Sigmoid colon (tissue), 7 donors: ENCODE results near the gene C1orf87. TPM values are rescaled to one million over a fixed set of nuclear protein-coding genes. Genes with fewer than 3 reads are reported as not detected.

ENCODE experiments used
- DNase-seq: peaks from one replicate; pipeline ENCODE4 v3.0.0-alpha.2; 2019
- H3K27ac ChIP-seq, 4 donors: fragments of 200-600 bp; sonication (generic); one replicate each; pipeline ENCODE4 v1.5.1; 2016 to 2019; ENCODE audit warnings: mild to moderate bottlenecking in 1 of 4
- H3K27me3 ChIP-seq, 3 donors: fragments of 200-600 bp; sonication (generic); one replicate each; pipeline ENCODE4 v1.5.1; 2019; ENCODE audit warnings: mild to moderate bottlenecking in 1 of 3
- H3K36me3 ChIP-seq, 4 donors: fragments of 200-600 bp; sonication (generic); one replicate each; pipeline ENCODE4 v1.5.1; 2016 to 2019
- H3K4me1 ChIP-seq, 4 donors: fragments of 200-600 bp; sonication (generic); one replicate each; pipeline ENCODE4 v1.5.1; 2017 to 2019
- H3K4me3 ChIP-seq, 4 donors: fragments of 200-600 bp; sonication (generic); one replicate each; pipeline ENCODE4 v1.5.1; 2017 to 2019; ENCODE audit warnings: mild to moderate bottlenecking in 2 of 4, moderate library complexity in 1 of 4
- H3K9me3 ChIP-seq, 4 donors: fragments of 200-600 bp in 3 of 4; sonication (generic) in 3 of 4; one replicate each; pipeline versions ENCODE4 v1.5.1 to v1.6.1; 2013 to 2019
- EP300 ChIP-seq, 4 donors: sonication (generic); formaldehyde crosslinking; IDR thresholded peaks; one replicate each; pipeline ENCODE4 v1.6.1; 2017; ENCODE audit warnings: antibody characterized with exemption in 4 of 4
- POLR2A ChIP-seq, 2 donors: fragments of 450-650 bp; IDR thresholded peaks; one replicate each; pipeline ENCODE4 v1.6.1; 2016; ENCODE audit warnings: antibody characterized with exemption in 2 of 2, mild to moderate bottlenecking in 2 of 2, moderate library complexity in 2 of 2
- POLR2AphosphoS5 ChIP-seq, 4 donors: sonication (generic); formaldehyde crosslinking; IDR thresholded peaks; one replicate each; pipeline ENCODE4 v1.6.1; 2017; ENCODE audit warnings: antibody characterized with exemption in 4 of 4
- WGBS, 2 donors: extraction: QIAGEN DNeasy Blood & Tissue Kit; methylation state at CpG; one replicate each; pipeline ENCODE4 v1.1.7; 2013; 5-methylcytosine and 5-hydroxymethylcytosine counted together
- intact Hi-C: fragments of 100-400 bp; cut with DNase I; formaldehyde crosslinking; loops from one replicate; pipeline ENCODE4 v1.15.1; 2023
- polyA plus RNA-seq, 3 donors: library from polyadenylated mRNA; stranded (reverse); fragments of 200-250 nt; gene quantifications; one replicate each; pipeline ENCODE4 v1.2.3, GENCODE V29; 2013
- total RNA-seq, 4 donors: library from RNA; depleted of rRNA; stranded (reverse); fragments of >200 nt; gene quantifications; one replicate each; pipeline ENCODE4 v1.1.0, GENCODE V29; 2016
- TF ChIP-seq, protein P1 (sequence below), 4 experiments: fragments of 450-650 bp in 3 of 4; fragments of 200-600 bp in 1 of 4; IDR thresholded peaks; one replicate each; pipeline ENCODE4 v1.5.1; 2016 to 2019; ENCODE audit warnings: antibody characterized with exemption in 4 of 4, mild to moderate bottlenecking in 3 of 4, moderate library complexity in 2 of 4
- donor health status: healthy with polysubstance abuse.
- donor health status: Bipolar disorder and iron deficiency.
- donor health status: healthy.

C1orf87 gene, protein sequence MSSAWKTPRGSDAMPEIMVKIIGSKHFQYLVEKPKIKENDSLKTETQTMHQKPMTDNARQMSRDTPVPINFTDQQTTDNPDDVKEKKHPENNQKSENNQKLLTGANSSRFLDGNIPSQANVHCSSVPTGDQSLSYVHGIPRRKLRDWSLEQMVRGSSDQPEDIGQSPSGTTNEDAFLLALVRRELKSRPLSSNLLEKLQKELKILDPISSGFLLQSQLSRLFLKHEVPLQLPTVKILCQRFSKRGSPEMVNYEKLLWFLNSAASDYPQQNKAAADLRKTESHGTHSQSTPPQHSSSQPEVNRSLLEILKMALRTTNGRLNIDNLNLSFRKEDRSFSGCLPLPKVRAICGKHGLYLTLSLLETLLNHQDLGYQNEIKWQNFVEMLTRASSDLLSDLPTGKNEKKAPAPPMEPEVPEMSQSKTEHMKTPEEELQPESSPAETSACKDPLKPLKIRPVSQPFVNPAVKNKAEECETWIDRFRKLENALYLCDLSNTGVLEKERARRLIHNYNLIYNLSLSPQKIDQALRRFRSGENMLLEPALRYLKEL
- total RNA-seq (not detected), polyA plus RNA-seq (not detected)

DNA sequence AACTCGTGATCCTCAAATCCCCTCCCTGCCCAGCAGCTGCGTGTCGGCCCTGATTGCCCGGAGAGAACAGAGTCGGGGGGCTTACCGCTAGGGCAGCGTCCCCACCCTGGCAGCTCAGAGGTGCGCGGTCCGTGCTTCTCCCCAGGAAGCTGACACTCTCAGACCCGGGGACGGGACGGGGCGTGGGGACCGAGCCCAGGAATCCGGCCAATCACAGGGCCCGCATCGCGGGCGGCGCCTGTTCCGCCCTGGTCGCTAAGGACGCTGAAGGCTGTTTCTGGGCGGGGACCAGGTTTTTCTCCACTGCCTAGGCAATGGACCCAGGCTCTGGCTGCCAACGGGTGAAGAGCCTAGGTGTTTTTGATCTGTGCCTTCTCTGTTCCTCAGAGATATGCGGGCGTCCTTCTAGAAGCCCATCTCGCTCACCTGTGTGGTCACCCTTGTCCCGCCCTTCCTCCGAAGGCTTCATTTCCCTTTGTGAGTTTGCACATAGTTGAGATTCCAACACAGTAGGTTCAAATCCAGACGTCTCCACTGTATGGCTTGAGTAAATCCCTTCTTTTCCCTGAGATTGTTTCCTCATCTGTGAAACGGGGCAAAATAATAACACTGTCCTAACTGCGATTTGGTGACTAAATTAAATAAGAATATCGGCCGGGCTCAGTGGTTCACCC is at the start of gene C1orf87:
C1orf87 (minus strand) TSS at position 166 of the 674 bp plus-strand sequence. CDS start 1,127 bp downstream, outside the sequence.
- intact Hi-C loops = no loop called here
- Histone ChIP-seq H3K9me3 (no peaks in the 10 kb centered on the region), H3K36me3 (no peaks in the 10 kb centered on the region), H3K4me1 (peaks cover 0 to 12% (median 2%) of the 10 kb centered on the region in 4 donors), H3K27ac (no peak within 1 kb of the TSS), H3K27me3 (peaks cover 0 to 20% (median 0%) of the 10 kb centered on the region in 3 donors), H3K4me3 (no peak within 1 kb of the TSS)
- no peak for DNase-seq
- TF ChIP-seq POLR2A (IDR thresholded peaks at IDR 0.05) (no peak), EP300 (IDR thresholded peaks at IDR 0.05) (no peak), POLR2AphosphoS5 (IDR thresholded peaks at IDR 0.05) (no peak)
- TF ChIP-seq, protein P1, sequence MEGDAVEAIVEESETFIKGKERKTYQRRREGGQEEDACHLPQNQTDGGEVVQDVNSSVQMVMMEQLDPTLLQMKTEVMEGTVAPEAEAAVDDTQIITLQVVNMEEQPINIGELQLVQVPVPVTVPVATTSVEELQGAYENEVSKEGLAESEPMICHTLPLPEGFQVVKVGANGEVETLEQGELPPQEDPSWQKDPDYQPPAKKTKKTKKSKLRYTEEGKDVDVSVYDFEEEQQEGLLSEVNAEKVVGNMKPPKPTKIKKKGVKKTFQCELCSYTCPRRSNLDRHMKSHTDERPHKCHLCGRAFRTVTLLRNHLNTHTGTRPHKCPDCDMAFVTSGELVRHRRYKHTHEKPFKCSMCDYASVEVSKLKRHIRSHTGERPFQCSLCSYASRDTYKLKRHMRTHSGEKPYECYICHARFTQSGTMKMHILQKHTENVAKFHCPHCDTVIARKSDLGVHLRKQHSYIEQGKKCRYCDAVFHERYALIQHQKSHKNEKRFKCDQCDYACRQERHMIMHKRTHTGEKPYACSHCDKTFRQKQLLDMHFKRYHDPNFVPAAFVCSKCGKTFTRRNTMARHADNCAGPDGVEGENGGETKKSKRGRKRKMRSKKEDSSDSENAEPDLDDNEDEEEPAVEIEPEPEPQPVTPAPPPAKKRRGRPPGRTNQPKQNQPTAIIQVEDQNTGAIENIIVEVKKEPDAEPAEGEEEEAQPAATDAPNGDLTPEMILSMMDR (IDR thresholded peaks at IDR 0.05) = no peak
- WGBS, 2 donors = 13 to 22% methylated on average over 36 of the region's 36 CpGs

- Histone ChIP-seq H3K4me3 (no peak overlapping the region), H3K36me3 (no peaks in the 10 kb centered on the region), H3K9me3 (no peaks in the 10 kb centered on the region), H3K27ac (no peak overlapping the region), H3K27me3 (no peaks in the 10 kb centered on the region), H3K4me1 (peaks cover 0 to 6% (median 6%) of the 10 kb centered on the region in 4 donors)
- WGBS, 2 donors = 42 to 69% methylated on average over 4 of the region's 4 CpGs
- intact Hi-C loops = no loop called here
- TF ChIP-seq POLR2A (IDR thresholded peaks at IDR 0.05) = no peak
- no peak for TF ChIP-seq EP300 (IDR thresholded peaks at IDR 0.05)
- TF ChIP-seq, protein P1 (IDR thresholded peaks at IDR 0.05) = no peak
- TF ChIP-seq POLR2AphosphoS5 (IDR thresholded peaks at IDR 0.05) = no peak
- no peak for DNase-seq
Measured at GRCh38 chr1:60118085-60118484, 44.5 kb upstream of the C1orf87 start.

GRCh38 chr1:60114745-60115318 is 41.3 kb upstream of the C1orf87 start:
- DNase-seq = no peak
- Histone ChIP-seq H3K36me3 (no peaks in the 10 kb centered on the region), H3K4me3 (no peak overlapping the region), H3K27ac (no peak overlapping the region), H3K4me1 (peaks cover 0 to 6% (median 6%) of the 10 kb centered on the region in 4 donors), H3K9me3 (no peaks in the 10 kb centered on the region), H3K27me3 (no peaks in the 10 kb centered on the region)
- intact Hi-C loops = no loop called here
- TF ChIP-seq, protein P1 (IDR thresholded peaks at IDR 0.05) = no peak
- TF ChIP-seq POLR2AphosphoS5 (IDR thresholded peaks at IDR 0.05) (no peak), POLR2A (IDR thresholded peaks at IDR 0.05) (no peak), EP300 (IDR thresholded peaks at IDR 0.05) (no peak)
- WGBS, 2 donors = 72 to 76% methylated on average over 7 of the region's 7 CpGs

DNA sequence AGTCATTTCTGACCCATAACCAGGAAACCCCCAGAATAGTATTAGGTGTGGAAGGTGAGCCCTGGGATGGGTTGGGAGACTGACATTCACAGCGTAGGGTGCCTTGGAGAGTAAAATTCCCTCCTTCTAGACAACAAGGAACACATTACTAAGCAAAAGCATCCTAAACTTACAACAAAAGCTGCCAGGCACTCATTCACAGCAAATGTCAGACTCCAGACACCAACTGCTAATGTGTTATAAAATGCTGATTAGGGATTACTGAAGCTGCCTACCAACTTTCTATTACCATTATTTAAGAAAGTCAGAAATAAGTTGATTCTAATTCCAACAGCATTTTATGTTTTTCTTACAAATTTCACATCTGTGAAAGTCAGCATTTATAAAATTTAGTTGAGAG is 40.0 kb upstream of the C1orf87 start:
- no peaks in the 10 kb centered on the region for H3K27me3 ChIP-seq
- TF ChIP-seq, protein P1 (IDR thresholded peaks at IDR 0.05) = no peak
- TF ChIP-seq POLR2A (IDR thresholded peaks at IDR 0.05) (no peak), POLR2AphosphoS5 (IDR thresholded peaks at IDR 0.05) (no peak), EP300 (IDR thresholded peaks at IDR 0.05) (no peak)
- H3K4me3 ChIP-seq = no peak overlapping the region
- H3K27ac ChIP-seq = no peak overlapping the region
- no peak for DNase-seq
- 85 to 98% methylated on average over 1 of the region's 1 CpG for WGBS, 2 donors
- intact Hi-C loops = no loop called here
- no peaks in the 10 kb centered on the region for H3K36me3 ChIP-seq
- peaks cover 0 to 6% (median 6%) of the 10 kb centered on the region in 4 donors for H3K4me1 ChIP-seq
- H3K9me3 ChIP-seq = no peaks in the 10 kb centered on the region
